GM12801 (cell line): ENCODE results near the gene KLHL6.

ENCODE experiments used
- CTCF ChIP-seq: IDR thresholded peaks from one replicate; pipeline ENCODE4 v1.5.1; 2011; ENCODE audit warnings: control low read depth; ENCODE audit not compliant: insufficient read length; ENCODE audit errors: extremely low read depth

The KLHL6 gene

GRCh38 chr3:183515968-183516851 is 39.3 kb downstream of the KLHL6 start:
- no peak for TF ChIP-seq CTCF

GRCh38 chr3:183514021-183514420 is 41.5 kb downstream of the KLHL6 start:
- TF ChIP-seq CTCF, result no peak

- no peak for TF ChIP-seq CTCF
Observed at GRCh38 chr3:183513046-183513706, 42.3 kb downstream of the KLHL6 start.

- TF ChIP-seq CTCF, result no peak
Observed at GRCh38 chr3:183508821-183509220, 46.7 kb downstream of the KLHL6 start.

DNA sequence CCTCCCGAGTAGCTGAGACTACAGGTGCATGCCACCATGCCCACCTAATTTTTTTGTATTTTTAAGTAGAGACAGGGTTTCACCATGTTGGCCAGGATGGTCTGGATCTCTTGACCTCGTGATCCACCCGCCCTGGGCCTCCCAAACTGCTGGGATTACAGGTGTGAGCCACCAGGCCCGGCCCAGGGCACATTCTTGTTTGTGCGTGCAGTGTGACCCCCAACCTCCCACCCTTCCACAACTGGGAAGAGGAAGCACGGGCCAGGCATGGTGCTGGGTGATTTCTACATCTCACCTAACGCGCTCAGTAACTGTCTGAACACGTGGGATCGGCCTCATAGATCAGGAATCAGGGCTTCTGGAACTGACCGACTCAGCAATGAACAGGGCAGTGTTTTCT is 48.0 kb downstream of the KLHL6 start:
- TF ChIP-seq CTCF, result no peak

DNA sequence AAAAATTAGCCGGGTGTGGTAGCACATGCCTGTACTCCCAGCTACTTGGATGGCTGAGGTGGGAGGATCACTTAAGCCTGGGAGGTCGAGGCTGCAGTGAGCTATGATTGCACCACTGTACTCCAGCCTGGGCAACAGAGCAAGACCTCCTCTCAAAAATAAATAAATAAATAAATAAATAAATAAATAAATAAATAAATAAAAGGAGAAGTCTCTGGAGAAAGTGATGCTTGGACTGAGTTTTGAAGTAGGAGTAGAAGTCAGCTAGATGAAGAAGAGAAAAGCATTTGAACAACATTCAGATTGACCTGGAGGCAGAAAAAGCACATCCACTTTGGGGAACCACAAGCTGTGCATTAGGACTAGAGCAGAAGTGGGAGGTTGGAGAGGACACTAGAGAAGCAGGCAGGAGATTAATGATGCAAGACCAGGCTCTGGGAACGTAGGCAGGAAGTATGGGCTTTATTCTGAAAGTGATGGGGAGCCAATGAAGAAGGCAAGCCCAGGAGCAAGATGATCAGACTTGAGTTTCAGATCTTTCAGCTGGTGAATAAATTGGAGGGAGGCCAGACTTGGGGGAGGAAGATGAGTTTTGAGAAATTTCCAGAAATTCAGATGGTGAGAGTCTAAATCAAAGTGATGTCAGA is 48.7 kb downstream of the KLHL6 start:
- no peak for TF ChIP-seq CTCF

DNA sequence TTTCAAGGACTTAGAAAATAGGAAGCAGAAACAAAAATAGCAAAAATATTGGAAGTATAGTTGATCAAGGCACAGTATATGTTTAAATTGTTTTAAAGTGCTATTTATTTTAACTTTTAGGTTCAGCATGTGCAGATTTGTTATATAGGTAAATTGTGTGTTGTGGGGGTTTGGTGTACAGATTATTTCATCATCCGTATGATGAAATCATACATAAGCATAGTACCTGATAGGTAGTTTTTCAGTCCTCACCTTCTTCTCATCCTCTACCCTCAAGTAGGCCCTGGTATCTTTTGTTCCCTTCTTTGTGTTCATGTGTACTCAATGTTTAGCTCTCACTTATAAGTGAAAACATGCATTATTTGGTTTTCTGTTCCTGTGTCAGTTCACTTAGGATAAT is 50.9 kb downstream of the KLHL6 start:
- no peak for TF ChIP-seq CTCF
